Measurements from ENCODE around the gene ZBP1. TPM values are rescaled to one million over a fixed set of nuclear protein-coding genes. Genes with fewer than 3 reads are reported as not detected.

Gene ZBP1
- total RNA-seq, 6 donors from 2014 or later, result 3.2 to 9.4 (median 4.8) TPM

DNA sequence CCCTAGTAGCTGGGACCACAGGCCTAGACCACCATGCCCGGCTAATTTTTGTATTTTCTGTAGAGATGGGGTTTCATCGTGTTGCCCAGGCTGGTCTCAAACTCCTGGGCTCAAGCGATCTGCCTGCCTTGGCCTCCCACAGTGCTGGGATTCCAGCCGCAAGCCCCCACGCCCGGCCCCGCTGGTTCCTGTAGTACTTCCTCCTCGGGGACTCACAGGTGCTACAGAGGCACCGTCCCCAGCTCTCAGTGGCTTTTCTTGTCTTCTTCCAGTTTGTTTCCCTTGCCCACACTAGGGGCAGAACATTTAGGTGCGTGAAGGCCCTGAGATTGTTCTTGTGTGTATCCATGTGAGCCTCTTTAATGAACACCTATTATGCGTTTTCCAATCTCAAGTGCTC lies 773 bp upstream of the ZBP1 start:
- no peaks in the 10 kb centered on the region for H3K27me3 ChIP-seq
- peaks cover 0 to 11% (median 0%) of the 10 kb centered on the region in 4 donors for H3K4me1 ChIP-seq
- DNase-seq (peak in 1 of 2 donors; percentile 74), ATAC-seq (ENCODE audit: low FRiP score in 2 of 2) (no peak)
- no peak overlapping the region for H3K4me3 ChIP-seq
- H3K36me3 ChIP-seq, result no peaks in the 10 kb centered on the region
- H3K27ac ChIP-seq, result peak overlapping the region in 3 of 4 donors; percentile 39 to 80 (median 70)
- TF ChIP-seq POLR2AphosphoS5 (IDR thresholded peaks at IDR 0.05), result no peak
- TF ChIP-seq, protein P1, sequence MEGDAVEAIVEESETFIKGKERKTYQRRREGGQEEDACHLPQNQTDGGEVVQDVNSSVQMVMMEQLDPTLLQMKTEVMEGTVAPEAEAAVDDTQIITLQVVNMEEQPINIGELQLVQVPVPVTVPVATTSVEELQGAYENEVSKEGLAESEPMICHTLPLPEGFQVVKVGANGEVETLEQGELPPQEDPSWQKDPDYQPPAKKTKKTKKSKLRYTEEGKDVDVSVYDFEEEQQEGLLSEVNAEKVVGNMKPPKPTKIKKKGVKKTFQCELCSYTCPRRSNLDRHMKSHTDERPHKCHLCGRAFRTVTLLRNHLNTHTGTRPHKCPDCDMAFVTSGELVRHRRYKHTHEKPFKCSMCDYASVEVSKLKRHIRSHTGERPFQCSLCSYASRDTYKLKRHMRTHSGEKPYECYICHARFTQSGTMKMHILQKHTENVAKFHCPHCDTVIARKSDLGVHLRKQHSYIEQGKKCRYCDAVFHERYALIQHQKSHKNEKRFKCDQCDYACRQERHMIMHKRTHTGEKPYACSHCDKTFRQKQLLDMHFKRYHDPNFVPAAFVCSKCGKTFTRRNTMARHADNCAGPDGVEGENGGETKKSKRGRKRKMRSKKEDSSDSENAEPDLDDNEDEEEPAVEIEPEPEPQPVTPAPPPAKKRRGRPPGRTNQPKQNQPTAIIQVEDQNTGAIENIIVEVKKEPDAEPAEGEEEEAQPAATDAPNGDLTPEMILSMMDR (IDR thresholded peaks at IDR 0.05), result no peak
- TF ChIP-seq EP300 (IDR thresholded peaks at IDR 0.05), result no peak
- no peak for TF ChIP-seq POLR2A (IDR thresholded peaks at IDR 0.05)
- WGBS, 2 donors, result 63 to 71% methylated on average over 11 of the region's 11 CpGs
- peaks cover 0 to 6% (median 3%) of the 10 kb centered on the region in 4 donors for H3K9me3 ChIP-seq

DNA sequence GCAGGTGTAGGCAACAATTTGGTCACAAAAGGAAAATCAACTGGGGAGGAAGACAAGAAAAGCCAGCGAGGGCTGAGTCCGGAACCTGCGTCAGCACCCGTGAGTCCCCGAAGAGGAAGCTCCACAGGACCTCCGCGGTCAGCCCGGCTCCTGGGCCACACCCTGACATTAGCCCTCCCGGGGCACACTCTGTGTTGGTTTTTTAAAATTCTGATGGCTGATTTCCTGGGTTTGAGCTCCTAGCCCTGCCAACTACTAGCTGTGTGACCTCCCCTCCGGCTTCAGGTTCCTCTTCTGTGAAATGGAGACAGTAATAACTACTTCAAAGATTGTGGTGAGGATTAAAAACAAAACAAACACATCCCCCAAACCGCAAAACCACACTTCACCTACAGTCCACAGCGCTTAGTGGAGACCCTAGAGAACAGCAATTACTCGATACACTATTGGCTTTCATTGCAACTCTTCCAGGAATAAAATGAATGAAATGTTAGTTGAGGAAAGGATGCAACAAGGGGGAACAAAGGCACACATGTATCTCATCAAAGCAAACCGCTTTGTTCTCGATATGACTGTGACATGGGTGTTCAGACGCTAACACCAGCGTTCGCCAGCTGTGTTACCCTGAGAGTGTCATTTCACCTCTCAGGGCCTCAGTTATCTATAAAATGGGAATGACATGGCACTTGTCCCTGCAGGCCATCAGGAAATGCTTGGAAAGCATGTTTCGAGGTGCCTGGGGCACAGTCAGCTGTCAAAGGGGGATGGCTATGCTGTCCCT lies 985 bp downstream of the ZBP1 start:
- peak overlapping the region; percentile 70 to 81 (median 76) for H3K27ac ChIP-seq
- peak; percentile 70 to 84 for DNase-seq
- 50 to 62% methylated on average over 19 of the region's 19 CpGs for WGBS, 2 donors

DNA sequence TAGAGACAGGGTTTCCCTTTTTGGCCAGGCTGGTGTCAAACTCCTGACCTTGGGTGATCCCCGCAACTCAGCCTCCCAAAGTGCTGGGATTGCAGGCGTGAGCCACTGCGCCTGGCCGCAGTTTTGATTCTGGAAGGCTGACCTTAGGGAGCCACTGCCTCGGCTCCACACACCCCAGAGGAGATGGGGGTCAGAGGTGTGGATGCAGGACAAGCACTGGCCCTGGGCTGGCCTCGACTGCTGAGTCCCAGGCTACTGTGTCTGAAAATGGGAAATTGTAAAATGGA lies 1.5 kb downstream of the ZBP1 start:
- Histone ChIP-seq H3K4me3 (peak overlapping the region in 3 of 4 donors; percentile 1 to 27 (median 14)), H3K27me3 (no peaks in the 10 kb centered on the region), H3K4me1 (peaks cover 0 to 11% (median 0%) of the 10 kb centered on the region in 4 donors), H3K27ac (peak overlapping the region; percentile 70 to 81 (median 76)), H3K36me3 (no peaks in the 10 kb centered on the region), H3K9me3 (no peaks in the 10 kb centered on the region)
- no peak for TF ChIP-seq EP300 (IDR thresholded peaks at IDR 0.05)
- TF ChIP-seq, protein P1 (IDR thresholded peaks at IDR 0.05), result no peak
- TF ChIP-seq POLR2AphosphoS5 (IDR thresholded peaks at IDR 0.05), result no peak
- TF ChIP-seq POLR2A (IDR thresholded peaks at IDR 0.05), result no peak
- DNase-seq, result no peak
- WGBS, 2 donors, result 82 to 84% methylated on average over 6 of the region's 6 CpGs
- no peak for ATAC-seq (ENCODE audit: low FRiP score in 2 of 2)

More for the DNA sequence above, 985 bp downstream of the ZBP1 start:
- Histone ChIP-seq H3K9me3 (no peaks in the 10 kb centered on the region), H3K4me3 (peak overlapping the region in 3 of 4 donors; percentile 1 to 36 (median 27)), H3K4me1 (peaks cover 0 to 11% (median 0%) of the 10 kb centered on the region in 4 donors), H3K36me3 (no peaks in the 10 kb centered on the region), H3K27me3 (no peaks in the 10 kb centered on the region)
- no peak for TF ChIP-seq EP300 (IDR thresholded peaks at IDR 0.05)
- TF ChIP-seq, protein P1 (IDR thresholded peaks at IDR 0.05), result no peak
- no peak for TF ChIP-seq POLR2A (IDR thresholded peaks at IDR 0.05)
- TF ChIP-seq POLR2AphosphoS5 (IDR thresholded peaks at IDR 0.05), result no peak
- ATAC-seq (ENCODE audit: low FRiP score in 2 of 2), result peak; percentile 47 to 72

DNA sequence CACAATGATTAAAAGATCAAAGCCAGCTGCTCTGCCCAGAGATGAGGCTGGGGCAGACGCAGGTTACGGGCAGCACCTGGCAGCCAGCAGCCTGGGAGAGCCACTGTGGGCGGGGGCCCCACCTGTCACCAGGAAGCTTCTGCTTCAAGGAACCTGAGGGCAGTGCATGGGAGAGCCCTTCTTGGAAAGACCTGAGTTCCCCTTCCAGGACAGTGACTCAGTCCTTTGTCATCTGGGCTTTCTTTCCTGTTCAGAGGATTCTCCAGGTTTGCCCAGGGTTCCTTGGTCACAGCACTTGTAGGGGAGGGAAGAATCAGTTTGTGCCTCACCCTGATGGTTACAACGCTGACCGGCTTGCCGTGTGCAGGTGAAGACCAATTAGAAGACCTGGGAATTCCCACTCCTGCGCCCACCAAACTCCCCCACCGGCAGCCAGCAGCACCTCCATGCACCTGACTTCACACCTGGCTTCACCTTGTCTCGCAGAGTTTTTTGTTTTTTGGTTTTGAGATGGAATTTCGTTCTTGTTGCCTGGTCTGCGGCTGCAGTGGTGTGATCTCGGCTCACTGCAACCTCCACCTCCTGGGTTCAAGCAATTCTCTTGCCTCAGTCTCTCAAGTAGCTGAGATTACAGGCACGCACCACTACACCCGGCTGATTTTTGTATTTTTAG lies 2.0 kb downstream of the ZBP1 start:
- WGBS, 2 donors, result 73 to 75% methylated on average over 14 of the region's 14 CpGs
- Histone ChIP-seq H3K27me3 (no peaks in the 10 kb centered on the region), H3K36me3 (no peaks in the 10 kb centered on the region), H3K27ac (peak overlapping the region; percentile 70 to 81 (median 76)), H3K4me3 (peak overlapping the region in 1 of 4 donors; percentile 14), H3K4me1 (peaks cover 0 to 11% (median 0%) of the 10 kb centered on the region in 4 donors), H3K9me3 (no peaks in the 10 kb centered on the region)
- DNase-seq, result no peak
- peak in 1 of 2 donors; percentile 4 for ATAC-seq (ENCODE audit: low FRiP score in 2 of 2)
- TF ChIP-seq EP300 (IDR thresholded peaks at IDR 0.05), result no peak
- TF ChIP-seq POLR2A (IDR thresholded peaks at IDR 0.05), result no peak
- TF ChIP-seq, protein P1 (IDR thresholded peaks at IDR 0.05), result no peak
- no peak for TF ChIP-seq POLR2AphosphoS5 (IDR thresholded peaks at IDR 0.05)

Measured in upper lobe of left lung (tissue), 6 donors.